Measurements from ENCODE around the gene SLC5A2.
"Not testable (repeated sequence)": the region's sequence is repeated elsewhere in the genome, so short reads cannot be mapped to it uniquely, and the experiment has no call there.

SLC5A2 gene

DNA sequence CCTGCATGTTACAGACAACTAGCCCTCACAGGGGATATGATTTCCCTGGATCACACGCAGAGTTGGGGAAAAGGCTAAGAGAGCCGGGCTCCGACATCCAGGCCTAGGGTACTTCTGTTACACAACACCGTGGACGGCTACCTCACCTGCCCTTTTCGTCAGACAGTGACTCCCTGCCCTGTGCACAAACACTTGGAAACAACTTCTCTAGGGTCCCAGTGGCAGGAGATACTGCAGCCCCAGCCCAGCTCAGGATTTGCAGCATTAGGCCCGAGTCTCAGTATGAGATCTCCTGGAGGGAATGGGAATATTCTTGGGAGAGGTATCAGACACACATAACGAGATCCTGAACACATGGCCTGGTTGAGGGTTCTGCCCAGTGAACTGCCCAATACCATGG lies 17.0 kb downstream of the SLC5A2 start:
- Histone ChIP-seq H3K27ac (no peak overlapping the region), H3K36me3 (peaks cover 8% of the 10 kb centered on the region), H3K9me3 (ENCODE audit: severe bottlenecking) (no peaks in the 10 kb centered on the region), H3K27me3 (ENCODE audit: insufficient read depth, low read depth, severe bottlenecking) (no peaks in the 10 kb centered on the region), H3K4me3 (ENCODE audit: low read depth, low read length) (no peak overlapping the region)
- no peak for DNase-seq
- TF ChIP-seq, protein P1, sequence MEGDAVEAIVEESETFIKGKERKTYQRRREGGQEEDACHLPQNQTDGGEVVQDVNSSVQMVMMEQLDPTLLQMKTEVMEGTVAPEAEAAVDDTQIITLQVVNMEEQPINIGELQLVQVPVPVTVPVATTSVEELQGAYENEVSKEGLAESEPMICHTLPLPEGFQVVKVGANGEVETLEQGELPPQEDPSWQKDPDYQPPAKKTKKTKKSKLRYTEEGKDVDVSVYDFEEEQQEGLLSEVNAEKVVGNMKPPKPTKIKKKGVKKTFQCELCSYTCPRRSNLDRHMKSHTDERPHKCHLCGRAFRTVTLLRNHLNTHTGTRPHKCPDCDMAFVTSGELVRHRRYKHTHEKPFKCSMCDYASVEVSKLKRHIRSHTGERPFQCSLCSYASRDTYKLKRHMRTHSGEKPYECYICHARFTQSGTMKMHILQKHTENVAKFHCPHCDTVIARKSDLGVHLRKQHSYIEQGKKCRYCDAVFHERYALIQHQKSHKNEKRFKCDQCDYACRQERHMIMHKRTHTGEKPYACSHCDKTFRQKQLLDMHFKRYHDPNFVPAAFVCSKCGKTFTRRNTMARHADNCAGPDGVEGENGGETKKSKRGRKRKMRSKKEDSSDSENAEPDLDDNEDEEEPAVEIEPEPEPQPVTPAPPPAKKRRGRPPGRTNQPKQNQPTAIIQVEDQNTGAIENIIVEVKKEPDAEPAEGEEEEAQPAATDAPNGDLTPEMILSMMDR (IDR thresholded peaks at IDR 0.05; ENCODE audit: low read depth, low read length) = no peak

DNA sequence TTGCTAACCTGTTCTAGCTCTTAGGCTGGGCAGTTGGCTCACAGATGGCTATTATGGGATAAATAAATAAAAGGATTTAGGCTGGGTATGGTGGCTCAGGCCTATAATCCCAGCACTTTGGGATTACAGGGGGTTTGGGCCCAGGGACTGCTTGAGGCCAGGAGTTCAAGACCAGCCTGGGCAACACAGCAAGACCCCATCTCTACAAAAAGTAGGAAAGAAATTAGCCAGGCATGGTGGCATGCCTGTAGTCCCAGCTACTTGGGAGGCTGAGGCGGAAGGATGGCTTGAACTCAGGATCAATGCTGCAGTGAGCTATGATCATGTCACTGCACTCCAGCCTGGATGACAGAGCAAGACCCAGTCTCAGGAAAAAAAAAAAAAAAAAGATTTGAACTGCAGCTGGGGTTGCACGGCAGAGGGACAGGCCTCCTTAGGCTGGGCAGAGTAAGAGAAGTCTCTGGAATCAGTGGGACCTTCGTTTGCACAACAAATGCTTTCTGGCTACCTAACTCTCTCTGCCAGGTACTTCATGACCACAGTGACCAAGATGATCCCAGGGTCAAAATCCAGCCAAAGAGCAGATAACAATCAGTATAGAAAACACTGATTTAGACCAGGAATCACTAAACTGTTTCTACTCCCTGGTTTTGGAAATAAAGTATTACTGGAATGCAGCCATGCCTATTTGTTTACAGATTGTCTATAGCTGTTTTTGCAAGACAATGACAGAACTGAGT lies 18.5 kb downstream of the SLC5A2 start:
- H3K27me3 ChIP-seq (ENCODE audit: insufficient read depth, low read depth, severe bottlenecking) = no peaks in the 10 kb centered on the region
- no peak overlapping the region for H3K4me3 ChIP-seq (ENCODE audit: low read depth, low read length)
- TF ChIP-seq, protein P1 (IDR thresholded peaks at IDR 0.05; ENCODE audit: low read depth, low read length) = no peak
- H3K9me3 ChIP-seq (ENCODE audit: severe bottlenecking) = no peaks in the 10 kb centered on the region
- no peak overlapping the region for H3K27ac ChIP-seq
- DNase-seq = no peak
- H3K36me3 ChIP-seq = peaks cover 8% of the 10 kb centered on the region; the same call in 1 of the 2 replicates

DNA sequence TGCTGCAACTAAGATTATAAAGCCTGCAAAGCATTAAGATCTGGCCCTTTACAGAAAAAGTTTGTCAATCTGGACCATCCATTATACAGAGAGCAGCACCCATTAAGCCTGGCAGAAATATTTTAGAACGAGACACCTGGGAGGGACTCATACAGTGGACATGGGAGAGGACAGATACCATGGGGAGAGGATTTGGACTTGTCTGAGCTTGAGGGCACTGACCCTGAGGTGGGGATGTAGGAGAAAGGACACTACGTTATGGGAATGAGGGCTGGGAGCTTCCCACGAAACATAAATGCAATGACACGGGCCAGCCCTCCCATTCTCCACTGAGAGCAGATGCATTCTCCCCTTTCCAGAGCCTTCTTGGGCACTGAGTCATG lies 19.0 kb downstream of the SLC5A2 start:
- Histone ChIP-seq H3K27me3 (ENCODE audit: insufficient read depth, low read depth, severe bottlenecking) (no peaks in the 10 kb centered on the region), H3K4me3 (ENCODE audit: low read depth, low read length) (no peak overlapping the region), H3K27ac (no peak overlapping the region), H3K9me3 (ENCODE audit: severe bottlenecking) (no peaks in the 10 kb centered on the region), H3K36me3 (peaks cover 8% of the 10 kb centered on the region; the same call in 1 of the 2 replicates)
- TF ChIP-seq, protein P1 (IDR thresholded peaks at IDR 0.05; ENCODE audit: low read depth, low read length) = no peak
- DNase-seq = no peak

DNA sequence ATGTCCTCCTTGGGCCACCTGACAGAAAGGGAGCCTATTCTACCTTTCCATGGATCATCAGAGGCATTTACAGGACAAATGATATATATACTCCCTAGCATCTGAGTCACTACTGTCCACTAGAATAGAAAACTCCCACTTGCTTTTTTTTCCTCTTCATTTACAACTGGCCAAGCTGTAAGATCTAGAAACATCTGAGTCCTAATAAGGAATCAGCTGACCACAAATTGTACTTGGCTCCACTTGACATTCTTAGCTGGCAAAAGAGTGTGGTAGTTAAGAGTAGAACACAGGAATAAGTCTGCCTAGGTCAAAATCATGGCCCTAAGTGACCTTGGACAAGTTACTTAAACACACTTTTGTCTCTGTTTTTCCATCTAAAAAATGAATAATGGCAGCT lies 20.1 kb downstream of the SLC5A2 start:
- H3K4me3 ChIP-seq (ENCODE audit: low read depth, low read length) = no peak overlapping the region
- H3K27ac ChIP-seq = no peak overlapping the region
- peaks cover 8% of the 10 kb centered on the region; the same call in 1 of the 2 replicates for H3K36me3 ChIP-seq
- H3K9me3 ChIP-seq (ENCODE audit: severe bottlenecking) = no peaks in the 10 kb centered on the region
- TF ChIP-seq, protein P1 (IDR thresholded peaks at IDR 0.05; ENCODE audit: low read depth, low read length) = no peak
- DNase-seq = no peak
- no peaks in the 10 kb centered on the region for H3K27me3 ChIP-seq (ENCODE audit: insufficient read depth, low read depth, severe bottlenecking)

DNA sequence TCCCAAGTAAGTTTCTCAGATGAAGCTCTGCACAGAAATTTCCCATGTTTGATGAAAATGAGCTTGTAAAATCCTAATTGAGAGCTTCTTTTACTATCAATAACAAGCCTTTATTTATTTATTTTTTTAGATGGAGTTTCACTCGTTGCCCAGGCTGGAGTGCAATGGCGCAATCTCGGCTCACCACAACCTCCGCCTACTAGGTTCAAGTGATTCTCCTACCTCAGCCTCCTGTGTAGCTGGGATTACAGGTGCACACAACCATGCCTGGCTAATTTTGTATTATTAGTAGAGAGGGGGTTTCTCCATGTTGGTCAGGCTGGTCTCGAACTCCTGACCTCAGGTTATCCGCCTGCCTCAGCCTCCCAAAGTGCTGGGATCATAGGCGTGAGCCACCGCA lies 20.6 kb downstream of the SLC5A2 start:
- H3K4me3 ChIP-seq (ENCODE audit: low read depth, low read length); H3K36me3 ChIP-seq; H3K27ac ChIP-seq; H3K27me3 ChIP-seq (ENCODE audit: insufficient read depth, low read depth, severe bottlenecking); H3K9me3 ChIP-seq (ENCODE audit: severe bottlenecking); DNase-seq: not testable (repeated sequence)

DNA sequence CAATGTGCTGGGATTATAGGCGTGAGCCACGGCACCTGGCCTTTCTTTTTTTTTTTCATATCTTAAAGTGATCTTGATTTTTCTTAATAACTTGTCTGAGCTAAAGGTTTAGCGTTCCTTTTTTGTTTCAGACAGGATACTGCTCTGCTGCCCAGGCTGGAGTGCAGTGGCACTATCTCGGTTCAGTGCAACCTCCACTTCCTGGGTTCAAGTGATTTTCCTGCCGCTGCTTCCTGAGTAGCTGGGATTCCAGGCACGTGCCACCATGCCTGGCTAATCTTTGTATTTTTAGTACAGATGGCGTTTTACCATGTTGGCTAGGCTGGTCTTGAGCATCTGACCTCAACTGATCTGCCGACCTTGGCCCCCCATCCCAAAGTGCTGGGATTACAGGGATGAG lies 21.2 kb downstream of the SLC5A2 start:
- Histone ChIP-seq H3K4me3 (ENCODE audit: low read depth, low read length) (no peak overlapping the region), H3K9me3 (ENCODE audit: severe bottlenecking) (no peaks in the 10 kb centered on the region), H3K36me3 (no peaks in the 10 kb centered on the region), H3K27ac (no peak overlapping the region), H3K27me3 (ENCODE audit: insufficient read depth, low read depth, severe bottlenecking) (no peaks in the 10 kb centered on the region)
- no peak for DNase-seq
- TF ChIP-seq, protein P1 (IDR thresholded peaks at IDR 0.05; ENCODE audit: low read depth, low read length) = no peak
